ENCODE data around the gene NOC4L.

Gene NOC4L

DNA sequence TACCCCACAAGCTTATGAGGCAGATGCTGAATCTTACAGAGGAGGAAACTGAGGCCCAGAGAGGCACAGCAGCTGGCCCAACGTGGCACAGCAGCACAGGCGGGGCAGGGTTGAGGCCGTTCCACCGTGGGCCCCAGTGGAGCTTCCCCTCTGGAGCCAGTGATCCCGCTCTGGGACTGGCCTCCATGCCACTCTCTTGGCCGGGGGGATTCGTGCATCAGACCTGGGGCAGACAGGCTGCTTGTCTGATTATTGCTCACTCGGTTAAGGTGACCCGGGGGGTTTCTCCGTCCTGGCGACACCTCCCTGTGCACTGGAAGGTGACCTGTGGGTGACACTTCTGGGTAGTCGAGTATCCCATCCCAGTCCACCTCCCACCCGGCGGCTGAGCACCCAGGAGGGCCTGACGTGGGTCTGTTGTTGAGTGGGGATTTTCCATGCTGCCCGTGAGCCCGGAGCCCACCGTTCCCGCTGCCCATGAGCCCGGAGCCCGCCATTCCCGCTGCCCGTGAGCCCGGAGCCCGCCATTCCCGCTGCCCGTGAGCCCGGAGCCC lies 27.8 kb downstream of the NOC4L start:
- DNase-seq = no peak

DNA sequence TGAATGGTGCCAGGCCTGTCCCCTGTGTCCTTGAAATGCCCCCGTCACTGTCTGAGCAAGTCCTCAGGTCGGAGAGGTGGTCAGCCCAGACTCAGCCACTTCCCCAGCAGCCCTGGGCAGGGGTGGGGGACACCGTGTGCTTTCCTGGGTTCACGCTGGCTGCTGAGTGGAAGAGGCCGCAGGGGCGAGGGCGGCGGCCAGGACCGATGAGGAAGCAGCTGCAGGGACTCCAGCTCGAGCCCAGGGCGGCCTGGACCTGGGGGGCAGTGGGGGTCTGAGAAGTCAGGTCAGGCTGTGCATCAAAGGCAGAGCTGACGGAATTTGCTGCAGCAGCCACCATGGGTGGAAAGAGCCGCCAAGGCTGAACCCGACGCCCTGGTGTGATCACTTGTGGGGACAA lies 28.4 kb downstream of the NOC4L start:
- DNase-seq = no peak

DNA sequence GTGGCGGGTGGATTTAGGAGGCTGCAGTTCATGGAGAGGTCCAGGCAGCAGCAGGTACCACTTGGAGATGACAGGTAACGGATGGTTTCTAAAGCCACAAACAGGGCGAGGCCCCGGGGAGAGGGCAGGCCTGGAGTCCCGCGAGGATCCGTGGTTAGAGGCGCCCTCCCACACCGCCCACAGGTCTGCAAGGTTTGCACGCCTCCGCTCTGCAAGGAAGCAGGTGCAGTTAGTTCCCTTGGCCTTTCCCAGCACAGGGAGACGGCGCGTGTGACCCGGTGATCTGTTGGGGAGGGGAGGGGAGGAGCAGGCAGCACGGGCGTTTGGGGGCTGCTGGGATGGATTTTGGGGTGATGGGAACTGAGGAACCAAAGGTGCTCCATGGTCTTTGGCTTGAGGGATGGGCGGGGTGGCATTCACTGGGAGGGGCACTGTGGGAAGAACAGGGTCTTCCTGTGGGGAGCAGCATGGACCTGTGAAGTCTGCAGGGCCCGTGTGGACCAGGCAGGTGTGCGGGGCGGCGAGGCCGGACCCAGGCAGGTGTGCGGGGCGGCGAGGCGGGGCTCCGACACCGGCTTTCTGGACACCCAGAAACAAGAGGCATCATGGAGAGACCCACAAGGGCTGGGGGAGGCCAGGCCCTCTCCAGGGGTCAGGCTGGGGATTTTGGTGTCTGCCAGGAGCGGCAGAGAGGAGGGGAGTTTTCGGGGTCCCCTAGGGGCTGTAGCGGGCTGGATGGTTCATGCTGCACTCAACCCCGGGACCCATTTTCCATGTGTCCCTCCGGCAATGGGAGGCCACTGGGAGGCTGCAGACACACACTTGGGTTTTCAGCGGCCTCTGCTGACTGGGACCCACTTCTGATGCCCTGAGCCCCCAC lies 29.1 kb downstream of the NOC4L start:
- no peak for DNase-seq

DNA sequence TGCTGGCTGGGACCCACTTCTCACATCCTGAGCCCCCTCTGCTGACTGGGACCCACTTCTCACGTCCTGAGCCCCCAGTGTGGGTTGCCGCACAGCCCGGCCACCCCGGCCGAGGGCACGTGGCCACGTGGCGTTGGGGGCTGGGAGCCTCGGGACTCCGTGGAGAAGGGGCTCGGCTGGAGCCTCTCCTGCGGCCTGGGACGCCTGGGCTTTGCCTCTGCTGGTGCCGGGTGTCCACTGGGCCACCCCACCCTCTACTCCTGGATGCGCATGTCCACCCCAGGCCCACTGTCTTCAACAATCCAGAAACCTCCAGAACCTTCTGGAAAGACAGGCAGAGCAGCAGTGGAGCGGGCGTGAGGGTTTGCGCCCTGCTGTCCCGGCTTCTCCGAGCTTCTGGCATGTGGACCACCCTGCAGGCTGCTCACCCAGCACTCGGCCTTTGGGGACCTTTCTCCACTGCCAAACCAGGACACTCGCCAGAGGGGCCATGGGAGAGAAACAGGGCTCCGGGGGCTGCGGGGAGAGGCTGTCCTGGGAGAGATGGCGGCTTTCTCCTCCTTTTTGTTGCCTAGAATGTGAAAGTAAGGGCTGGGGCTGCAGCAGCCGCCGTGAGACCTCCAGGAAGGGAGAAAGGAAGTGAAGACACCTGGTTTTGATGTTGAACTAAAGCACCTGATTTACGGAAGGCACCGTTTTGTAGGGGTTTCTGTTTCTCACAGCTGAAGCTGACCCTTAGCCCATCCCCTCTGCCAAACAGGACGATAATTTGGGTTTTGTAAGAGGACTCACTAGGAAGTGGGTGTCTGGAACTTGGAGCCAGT lies 30.0 kb downstream of the NOC4L start:
- no peak for DNase-seq

DNA sequence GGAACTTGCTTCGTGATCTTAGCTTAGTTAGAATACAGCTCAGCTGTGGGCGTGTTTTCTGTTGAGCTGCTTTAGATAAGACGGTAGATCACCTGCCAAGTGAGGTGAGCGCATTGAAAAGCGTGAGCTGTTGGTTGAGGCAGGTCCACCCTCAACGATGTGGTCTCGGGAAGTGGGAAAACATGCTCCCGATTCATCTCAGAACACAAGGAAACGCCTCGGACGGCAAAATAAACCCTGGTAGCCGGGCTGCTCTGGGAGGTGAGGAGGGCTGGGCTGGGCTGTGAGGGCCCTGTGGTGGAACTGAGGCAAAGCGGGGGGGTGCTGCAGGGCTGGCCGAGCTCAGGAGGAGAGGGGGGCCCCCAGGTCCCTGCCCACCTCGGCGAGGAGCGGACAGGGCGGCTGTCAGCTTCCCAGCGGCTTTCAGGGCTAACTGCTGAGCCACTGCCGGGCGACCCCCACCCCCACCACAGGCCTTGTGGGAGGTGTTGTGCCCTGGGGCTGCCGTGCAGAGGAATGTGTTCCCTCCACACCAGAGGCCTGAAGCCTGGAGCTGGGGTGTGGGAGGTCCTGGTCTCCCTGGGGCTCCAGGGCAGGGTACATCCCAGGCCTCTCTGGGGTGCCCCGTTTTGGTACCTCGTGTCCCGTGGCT lies 30.7 kb downstream of the NOC4L start:
- DNase-seq = no peak

DNA sequence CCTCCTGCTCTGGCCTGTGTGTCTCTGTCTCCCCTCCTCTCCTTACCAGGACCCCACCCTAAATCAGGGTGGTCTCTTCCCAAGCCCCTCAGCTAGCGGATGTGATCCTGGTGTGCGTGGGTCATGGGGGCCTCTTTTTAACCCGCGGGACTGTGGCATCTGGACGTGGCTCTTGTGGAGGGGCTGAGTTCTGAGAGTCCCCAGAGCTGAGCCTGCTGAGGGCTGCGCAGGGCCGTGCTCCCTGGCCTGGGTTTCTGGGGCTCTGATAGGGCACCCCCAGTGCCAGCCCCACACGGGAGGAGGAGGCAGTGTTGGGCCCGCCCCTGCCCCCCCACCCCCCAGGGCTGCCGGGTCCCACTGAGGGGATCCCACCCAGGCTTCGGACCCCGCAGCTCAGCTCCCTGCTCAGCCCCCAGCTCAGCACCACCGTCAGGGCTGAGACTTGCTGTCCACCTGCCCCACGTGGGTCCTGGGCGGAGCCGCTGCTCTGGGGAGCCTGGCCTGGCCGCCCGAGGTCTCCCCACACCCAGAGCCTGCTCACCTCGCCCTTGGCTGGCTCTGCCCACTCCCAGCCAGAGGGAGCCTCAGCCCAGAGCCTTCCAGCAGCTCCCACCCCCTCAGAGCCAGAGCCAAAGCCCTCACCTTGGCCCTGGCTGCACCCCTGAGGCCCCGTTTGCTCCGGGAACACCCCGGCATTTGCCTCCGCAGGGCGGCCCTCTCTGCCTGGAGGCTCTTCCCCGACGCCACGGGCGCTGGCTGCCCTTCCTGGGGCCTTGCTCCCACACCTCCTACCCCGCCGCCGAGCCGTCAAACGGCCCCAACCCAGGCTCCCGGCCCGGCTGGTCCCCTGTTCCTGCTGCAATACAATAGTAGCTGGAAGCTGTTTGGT lies 31.5 kb downstream of the NOC4L start:
- no peak for DNase-seq

DNA sequence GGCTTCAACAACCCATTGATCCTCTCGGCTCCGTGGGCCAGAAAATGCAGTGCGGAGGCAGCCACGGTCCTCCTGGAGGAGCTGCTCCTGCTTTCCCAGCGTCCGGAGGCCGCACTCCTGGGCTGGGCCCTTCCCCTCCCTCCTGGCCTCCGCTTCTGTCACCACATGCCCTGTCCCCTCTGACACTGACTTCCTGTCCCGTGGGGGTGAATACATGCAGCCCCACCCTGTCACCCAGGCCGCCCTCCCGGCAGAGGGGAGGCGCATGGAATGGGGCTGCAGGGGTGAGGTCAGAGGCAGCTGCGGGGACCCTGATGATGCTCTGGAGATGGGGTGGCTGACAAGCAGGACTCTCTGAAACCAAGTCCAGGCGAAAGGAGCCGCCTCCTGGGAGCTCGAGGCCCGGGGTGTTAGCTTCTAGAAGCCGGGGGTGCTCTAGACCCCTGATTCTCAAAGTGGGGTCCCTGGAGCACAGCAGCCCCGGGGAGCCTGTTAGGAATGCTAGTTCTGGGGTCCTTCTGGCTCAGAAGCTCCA lies 32.2 kb downstream of the NOC4L start:
- DNase-seq = no peak

DNA sequence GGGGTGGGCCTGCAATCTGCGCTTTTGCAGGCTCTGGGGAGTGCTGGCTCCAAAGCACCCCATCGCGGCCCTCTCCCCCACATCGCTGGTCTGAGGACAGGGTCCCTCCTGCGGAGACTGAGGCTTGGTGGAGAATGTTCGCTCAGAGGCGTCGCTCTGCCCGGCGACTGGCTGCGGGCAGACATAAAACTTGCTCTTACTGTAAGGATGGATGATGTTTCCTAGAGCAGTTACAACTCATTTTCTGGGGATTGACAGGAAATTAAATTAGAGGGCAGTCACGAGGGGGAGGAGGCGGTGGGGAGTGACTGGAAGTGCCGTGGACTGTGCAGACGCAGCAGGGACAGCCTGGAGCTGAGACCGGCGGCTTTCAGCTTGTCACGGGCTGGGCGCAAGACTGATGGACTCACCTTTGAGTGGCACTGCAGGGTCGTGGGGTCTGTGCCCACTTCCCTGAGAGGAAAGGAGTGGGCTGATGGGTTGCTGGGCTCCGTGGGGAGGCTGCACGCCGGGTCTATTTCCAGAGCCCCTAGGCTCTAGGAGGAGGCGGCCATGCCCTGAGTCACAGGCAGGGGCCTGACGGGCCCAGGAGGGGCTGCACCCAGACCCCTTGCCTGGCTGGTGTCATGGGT lies 32.8 kb downstream of the NOC4L start:
- DNase-seq = no peak

DNA sequence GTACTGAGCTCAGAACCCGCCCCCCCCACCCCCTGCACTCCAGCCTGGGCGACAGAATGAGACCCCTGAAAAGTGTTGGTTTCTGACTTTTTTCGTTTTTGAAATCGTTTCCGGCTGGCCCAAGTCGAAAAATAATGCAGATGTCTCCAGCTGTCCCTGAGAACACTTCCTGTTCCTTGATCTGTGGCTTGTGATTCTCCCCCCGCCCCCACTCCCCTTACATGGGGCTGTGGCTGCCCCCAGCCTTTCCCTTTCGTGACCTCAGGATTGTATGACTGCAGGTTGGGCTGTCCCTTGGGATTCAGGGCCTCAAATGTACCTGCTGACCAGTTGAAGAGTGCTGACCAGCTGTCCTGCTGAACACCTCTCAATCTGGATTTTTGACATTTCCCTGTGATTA lies 34.1 kb downstream of the NOC4L start:
- no peak for DNase-seq

DNA sequence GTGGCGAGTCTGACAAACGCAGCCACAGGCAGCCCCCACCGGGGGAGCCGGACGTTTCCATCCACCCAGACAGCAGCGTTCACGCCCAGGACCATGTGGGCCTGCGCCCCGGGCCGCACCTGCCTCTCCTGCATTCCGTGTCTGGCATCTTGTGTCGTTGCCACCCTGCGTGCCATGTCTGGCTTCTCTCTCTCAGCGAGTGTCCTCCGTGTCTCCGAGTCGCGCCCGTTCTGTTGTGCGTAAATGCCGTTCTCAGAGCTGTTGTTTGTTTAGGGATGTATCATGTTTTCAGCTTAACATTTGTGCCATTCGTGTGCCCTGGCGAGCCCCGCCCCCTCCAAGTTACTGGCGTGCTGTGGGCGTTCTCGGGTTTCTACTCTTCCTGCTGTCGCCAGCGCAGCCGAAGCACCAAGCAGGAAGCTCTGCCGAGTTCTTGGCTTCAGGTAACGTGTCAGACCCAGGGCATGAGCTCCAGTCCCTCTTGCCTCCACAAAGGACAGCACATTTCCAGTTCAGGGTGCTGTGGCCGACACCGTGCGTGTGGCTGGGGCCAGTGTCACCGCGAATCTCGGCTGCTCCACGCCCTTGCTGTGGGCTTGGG lies 34.6 kb downstream of the NOC4L start:
- no peak for DNase-seq

DNA sequence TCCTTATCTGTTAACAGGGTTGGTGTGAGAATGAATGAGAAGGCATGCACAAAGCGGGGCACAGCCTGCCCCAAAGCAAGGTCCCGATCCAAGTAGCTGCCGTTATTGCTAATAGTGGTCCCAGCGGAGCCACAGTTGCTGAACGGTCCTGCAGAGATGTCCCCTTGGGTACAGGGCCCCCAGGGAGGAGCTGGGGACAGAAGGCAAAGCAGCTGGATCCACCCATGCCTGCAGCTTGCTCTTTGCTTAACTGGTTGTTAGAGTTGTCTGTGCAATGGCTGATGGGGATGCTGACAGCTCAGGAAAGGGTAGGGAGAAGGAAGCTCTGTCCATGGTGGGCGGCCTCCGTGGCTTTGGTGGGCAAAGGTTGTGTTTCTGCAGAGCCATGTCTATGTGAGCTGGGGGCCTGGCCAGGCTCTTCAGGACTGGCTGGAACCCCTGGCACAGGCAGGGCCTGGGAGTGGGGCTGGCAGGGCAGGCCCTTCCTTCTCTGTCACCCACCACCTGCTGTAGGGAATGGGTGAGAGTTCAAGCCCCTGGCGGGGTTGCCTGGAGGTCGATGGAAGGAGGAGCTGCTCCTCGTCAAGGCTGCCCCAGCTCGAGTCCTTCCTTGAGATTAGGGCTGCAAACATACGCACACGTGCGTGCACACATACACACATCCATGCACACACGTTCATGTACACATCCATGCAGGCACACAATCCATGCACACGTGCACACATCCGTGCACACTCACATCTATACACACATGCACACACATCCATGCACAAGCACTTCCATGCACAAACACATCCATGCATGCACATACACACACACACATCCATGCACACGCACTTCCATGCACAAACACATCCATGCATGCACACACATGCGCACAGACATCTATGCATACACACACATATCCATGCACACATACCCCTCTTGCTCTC lies 35.4 kb downstream of the NOC4L start:
- no peak for DNase-seq

DNA sequence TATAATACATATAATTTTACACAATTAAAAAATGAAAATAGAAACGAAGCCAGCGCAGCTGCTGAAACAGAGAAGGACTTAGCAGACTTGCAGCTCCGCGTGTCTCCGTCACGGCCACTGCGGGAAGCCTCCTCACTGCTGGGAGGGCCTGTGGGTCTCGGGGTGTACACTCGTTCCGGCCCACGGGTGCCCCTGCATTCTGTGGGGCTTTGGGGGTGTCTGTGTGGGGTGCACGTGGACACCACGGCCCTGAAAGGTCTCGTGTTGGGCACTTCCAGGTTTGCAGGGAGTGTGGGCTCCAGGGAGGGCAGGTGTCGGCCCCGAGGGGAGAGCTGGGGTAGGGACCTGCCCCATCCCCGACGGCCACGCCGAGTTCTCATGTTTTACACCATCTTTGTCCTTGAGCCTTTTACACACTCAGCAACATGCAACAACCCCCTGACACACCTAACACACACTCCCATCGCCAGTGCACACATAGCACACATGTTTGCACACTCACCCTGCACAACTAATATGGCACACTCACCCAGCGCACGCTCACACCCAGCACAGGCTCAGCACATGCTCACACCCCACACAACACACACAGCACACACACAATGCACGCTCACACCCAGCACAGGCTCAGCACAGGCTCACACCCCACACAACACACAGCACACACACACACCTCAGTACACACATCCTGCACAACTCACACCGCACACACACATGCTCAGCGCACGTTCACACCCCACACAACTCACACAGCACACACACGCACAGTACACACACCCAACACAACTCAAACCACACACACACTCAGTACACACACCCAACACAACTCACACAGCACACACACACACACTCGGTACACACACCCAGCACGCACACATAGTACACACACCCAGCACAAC lies 36.6 kb downstream of the NOC4L start:
- DNase-seq = no peak

DNA sequence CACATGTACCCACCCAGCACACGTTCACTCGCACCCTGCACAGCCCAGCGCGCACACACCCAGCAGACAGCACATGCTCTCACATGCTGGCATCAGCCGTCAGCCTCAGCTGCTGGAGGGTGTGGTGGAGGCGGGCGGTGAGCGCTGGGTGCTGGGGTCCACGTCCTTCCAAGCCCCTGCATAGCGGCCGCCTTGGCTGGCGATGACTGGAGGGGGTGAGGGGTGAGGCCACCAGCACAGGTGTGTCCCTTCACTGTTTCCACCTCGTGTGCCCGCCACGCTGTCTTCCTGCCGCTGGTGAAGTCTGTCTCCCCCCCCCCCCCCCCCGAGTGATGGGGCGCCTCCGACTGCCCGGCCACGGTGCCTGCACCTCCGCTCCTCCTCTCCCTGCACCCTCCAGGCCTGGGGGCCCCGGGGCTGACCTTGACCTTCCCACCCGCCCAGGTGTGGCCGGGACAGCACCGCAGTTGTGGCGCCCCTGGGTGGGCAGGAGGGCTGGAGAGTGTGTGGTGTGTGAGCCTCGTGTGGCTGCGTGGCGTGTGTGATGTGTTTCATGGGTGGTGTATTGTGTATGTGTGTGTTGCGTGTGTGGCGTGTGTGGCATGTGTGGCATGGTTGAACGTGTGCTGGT lies 37.4 kb downstream of the NOC4L start:
- no peak for DNase-seq

DNA sequence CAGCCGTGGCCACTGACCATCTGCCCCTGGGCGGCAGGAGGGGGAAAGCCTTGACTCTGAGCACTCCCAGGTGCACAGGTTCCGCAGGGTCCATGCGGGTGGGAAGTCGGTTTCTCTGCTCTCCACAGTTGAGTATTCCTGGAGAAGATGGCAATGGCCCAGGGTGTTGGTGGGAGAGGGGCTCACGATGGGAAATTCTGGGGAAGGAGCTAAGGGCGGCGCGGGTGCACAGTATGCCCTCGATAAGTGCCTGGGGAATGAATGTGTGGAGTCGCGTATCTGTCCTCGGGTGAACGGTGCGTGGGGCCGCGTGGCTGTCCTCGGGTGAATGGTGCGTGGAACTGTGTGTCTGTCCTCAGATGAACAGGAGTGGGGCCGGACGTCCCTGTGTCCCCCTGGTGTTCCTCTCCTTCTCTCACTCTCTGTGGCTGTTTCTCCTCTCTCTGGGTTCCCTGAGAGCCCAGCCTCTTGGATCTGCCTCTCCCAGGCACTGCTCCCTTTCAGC lies 38.0 kb downstream of the NOC4L start:
- DNase-seq = no peak

DNA sequence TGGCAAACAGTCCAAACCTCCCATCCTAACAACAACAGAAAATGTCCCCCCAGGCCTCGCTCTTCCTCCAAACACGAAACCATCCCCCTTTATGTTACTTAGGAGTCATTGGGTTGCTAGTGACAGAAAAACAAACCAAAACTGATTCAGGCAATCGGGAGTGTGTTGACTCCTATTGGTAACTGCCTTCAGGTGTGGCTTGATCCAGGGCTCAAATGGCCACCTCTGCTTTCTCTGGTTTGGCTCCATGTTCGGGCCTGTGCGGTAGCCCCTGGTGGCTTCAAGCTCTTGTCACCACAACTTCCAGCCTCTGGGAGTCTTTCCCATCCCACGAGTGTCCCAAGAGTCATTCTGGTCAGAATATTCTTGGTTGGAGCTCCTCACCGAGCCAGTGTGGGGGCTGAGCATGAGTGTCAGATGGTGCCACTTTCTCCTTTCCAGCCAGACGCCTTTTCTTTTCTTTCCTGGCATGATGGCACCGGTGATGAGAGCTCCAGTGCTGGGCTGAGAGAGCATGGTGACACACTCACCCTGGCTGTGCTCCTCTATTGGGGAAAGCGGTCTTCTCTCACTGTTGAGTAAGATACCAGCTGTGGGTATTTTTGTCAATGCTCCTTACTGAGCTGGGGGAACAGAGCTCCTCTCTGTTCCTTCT lies 38.6 kb downstream of the NOC4L start:
- DNase-seq = no peak

DNA sequence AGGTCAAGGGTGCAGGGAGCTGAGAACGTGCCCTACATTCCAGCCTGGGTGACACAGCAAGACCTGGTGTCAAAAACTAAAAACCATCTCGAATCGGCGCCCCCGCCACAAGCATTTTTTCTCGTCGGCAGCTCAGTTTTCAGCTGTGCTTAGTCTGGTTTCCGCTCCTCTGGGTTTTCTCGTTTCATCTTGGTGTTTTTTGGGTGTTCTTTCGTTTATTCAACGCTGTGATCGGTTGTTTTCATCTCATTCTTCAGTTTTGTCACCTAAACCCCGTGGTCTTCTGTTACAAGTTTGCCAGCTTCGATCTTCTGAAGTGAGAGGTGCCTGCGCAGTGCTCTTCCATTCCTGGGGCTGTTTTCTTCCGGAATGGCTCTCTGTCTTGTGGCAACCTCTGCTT lies 41.4 kb downstream of the NOC4L start:
- no peak for DNase-seq

DNA sequence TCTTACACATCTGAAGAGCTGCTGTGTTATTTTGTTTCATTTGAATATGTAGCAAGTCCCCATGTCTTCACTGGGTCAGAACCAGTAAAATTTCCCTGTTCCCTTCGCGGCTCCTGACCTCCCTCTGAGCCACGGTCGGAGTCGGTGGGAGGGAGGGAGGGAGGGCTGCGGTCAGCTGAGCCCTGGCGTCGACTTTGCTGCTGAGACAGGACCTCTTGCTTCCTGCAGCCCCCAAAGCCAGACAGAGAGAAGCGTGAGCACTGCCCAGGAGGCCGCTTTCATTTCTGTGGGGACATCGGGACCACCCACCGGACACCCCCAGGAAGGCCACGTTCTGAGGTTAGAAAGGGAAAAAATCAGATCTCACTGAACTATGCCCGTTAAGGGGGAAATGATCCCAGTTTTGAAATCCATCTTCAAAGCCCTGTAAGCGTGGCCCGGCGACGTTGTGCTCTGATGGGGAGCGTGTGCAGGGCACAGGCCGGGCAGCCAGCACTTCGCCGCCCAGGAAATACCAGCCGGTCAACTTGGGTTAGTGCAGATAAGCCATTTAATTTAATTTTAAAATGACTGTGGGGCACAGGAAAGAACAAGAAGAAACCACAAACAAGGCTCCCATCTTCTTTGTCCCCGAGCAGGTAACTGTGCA lies 42.1 kb downstream of the NOC4L start:
- no peak for DNase-seq

All from SHP77 treated with DMSO at 0.1 percent for 48 hours (cell line).